SK-N-DZ (cell line): ENCODE measurements around the gene TECTA. TPM values are rescaled to one million over a fixed set of nuclear protein-coding genes. Genes with fewer than 3 reads are reported as not detected.

ENCODE experiments used
- DNase-seq: peaks from one replicate; pipeline ENCODE4 v3.0.0-alpha.2; 2015; ENCODE audit warnings: low spot score
- polyA plus RNA-seq, 2 experiments: library from polyadenylated mRNA; depleted of rRNA; stranded (reverse); fragments of >200 nt; gene quantifications; 2 replicates each; pipeline ENCODE4 v1.2.3, GENCODE V29; 2014

TECTA gene, protein sequence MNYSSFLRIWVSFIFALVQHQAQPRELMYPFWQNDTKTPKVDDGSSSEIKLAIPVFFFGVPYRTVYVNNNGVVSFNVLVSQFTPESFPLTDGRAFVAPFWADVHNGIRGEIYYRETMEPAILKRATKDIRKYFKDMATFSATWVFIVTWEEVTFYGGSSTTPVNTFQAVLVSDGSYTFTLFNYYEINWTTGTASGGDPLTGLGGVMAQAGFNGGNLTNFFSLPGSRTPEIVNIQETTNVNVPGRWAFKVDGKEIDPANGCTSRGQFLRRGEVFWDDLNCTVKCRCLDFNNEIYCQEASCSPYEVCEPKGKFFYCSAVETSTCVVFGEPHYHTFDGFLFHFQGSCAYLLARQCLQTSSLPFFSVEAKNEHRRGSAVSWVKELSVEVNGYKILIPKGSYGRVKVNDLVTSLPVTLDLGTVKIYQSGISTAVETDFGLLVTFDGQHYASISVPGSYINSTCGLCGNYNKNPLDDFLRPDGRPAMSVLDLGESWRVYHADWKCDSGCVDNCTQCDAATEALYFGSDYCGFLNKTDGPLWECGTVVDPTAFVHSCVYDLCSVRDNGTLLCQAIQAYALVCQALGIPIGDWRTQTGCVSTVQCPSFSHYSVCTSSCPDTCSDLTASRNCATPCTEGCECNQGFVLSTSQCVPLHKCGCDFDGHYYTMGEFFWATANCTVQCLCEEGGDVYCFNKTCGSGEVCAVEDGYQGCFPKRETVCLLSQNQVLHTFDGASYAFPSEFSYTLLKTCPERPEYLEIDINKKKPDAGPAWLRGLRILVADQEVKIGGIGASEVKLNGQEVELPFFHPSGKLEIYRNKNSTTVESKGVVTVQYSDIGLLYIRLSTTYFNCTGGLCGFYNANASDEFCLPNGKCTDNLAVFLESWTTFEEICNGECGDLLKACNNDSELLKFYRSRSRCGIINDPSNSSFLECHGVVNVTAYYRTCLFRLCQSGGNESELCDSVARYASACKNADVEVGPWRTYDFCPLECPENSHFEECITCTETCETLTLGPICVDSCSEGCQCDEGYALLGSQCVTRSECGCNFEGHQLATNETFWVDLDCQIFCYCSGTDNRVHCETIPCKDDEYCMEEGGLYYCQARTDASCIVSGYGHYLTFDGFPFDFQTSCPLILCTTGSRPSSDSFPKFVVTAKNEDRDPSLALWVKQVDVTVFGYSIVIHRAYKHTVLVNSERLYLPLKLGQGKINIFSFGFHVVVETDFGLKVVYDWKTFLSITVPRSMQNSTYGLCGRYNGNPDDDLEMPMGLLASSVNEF (N-terminal part only)
- polyA plus RNA-seq (2014; cell fraction: cytosol; rRNA removed): 0.60 and 0.82 TPM in 2 replicates
- 1.8 and 2.0 TPM in 2 replicates for polyA plus RNA-seq (2014; cell fraction: nucleus; rRNA removed)

DNA sequence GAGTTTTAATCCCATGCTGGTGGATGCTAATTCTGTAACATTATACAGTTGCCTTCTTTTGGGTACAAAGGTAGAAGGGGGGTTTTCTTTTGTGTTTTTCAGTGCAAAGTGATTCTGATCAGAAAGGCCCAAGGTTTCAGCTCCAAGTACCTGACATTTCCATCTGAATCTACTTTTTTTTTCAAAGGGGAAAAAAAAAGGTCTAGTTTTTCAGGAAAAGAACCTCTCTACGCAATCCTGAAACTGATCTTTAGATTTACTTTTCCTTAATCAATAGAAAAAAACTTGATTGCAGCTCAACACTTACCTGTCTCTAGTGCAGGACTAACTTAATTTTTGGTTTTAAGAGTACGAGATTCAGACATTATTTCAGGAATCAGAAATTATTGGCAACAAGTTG lies at the start of gene TECTA:
Gene TECTA (plus strand): TSS at position 301 of the 400 bp plus-strand sequence. CDS start 1,423 bp downstream, outside the sequence.
- no peak for DNase-seq

DNA sequence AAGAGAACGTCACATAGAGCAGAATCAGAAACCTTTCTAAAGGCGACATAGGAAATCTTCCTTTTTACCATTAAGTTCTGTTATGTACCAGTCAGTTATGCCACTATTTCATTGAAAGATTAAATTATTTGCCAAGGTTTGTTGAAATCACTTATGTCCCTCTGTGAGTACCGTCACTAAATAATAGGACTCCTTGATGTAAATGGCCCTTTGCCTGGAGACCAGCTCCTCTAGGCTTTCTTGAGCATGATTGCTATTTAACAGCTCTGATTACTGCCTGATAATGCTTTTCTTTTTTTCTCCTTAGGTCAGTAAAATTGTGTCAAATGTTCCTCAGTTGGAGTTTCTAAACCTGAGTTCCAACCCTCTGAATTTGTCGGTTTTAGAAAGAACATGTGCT lies 47.8 kb upstream of the TECTA start:
- DNase-seq: no peak

DNA sequence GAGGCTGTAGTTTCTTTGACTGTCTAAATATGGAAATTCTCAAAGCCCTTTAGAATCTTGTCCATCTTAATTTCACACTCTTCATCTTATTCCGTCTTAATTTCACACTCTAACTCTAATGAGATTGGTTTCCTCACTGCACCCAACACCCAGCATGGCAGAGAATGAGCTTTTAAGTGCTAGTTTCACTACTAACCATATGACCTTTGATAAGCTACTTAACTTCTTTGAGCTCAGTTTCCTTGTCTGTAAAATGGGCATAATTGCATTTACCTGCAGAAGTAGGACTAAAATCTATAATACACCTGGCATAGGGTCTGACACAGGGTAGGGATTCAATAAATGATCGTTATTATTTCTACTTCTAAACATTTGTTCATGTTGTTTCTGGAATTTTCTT lies 46.8 kb upstream of the TECTA start:
- DNase-seq: no peak

DNA sequence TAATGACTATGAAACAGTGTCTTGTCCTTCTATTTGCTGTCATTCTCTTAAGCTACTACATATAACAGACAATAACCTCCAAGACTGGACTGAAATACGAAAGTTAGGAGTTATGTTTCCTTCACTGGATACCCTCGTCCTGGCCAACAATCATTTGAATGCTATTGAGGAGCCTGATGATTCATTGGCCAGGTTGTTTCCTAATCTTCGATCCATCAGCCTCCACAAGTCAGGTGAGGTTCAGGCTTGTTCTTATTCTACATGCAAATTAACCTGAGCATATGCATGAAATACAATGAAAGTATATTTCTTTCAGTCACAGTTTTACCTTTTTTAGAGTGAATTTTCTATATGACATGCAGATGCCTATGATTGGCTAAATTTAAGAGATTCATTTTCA lies 46.0 kb upstream of the TECTA start:
- DNase-seq: no peak

DNA sequence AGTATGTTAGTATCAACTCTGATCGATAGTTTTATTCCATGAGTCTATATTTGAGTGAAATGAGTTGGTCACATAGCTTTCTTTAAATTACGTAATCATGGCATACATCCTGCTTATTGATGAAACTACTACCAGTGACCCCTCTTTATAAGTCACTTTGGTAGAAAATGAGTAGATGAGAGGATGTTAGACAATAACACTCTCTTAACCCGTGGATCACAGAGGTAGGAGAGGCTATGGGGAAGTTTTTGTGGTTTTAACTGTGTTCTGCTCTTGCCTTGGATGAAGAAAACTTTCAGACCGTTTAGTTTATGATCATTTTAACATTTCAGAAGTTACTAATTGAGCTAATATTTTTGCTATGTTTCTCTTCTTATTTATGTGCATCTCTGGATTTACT lies 43.1 kb upstream of the TECTA start:
- DNase-seq: no peak

DNA sequence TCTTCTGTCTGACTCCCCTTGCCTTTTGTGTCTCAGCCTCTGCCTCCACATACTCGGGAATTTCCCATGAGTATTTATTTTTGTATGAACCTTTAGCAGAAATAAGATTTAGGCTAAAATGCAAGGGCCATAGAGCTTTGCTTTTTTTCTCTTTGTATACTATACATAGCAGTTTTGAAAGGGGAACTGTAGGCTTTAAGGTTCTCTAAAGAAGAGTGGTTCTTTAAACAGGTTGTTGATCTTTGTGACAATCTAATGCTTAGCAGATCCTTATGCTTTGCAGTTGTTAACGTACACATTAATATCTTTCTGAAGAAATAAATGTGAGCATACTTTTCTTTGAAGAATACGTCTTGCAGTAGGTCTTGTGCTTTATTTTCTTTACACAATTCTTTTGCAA lies 42.1 kb upstream of the TECTA start:
- DNase-seq: no peak

DNA sequence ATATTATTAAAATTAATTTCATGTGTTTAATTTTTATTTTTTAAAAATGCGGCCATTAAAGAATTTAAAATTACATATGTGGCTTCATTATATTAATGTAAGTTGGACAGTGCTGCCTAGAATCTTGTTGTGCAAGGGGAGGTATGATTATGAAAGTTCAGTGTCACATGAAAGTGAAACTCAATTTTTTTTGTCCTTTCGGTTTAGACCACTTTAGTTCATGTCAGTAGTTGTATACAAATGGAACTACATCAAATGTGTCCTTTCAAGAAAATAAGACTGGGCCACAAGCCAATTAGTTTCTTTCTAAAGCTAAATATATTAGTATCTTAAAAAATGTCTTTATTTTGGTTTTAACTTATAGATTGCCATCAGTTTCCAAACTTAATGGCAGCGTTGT lies 41.4 kb upstream of the TECTA start:
- no peak for DNase-seq

DNA sequence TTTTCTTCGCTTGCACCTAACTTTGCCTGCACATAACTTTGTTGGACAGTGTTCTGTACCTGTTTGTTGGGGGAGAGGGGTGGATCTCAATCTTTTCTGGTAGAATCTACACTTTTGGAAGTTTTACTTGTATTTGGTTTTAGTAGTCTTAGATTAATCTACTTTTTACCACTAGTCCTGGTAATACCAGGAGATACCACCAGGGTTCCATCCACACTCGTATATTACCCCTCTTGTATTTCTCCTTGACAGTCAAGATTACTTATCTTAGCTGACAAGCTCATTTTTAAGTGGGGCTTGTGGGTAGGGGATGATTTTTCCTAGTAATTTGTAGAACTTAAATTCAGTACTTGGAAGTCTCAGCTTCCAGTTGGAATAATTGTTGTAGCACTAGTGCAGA lies 37.3 kb upstream of the TECTA start:
- DNase-seq: no peak

DNA sequence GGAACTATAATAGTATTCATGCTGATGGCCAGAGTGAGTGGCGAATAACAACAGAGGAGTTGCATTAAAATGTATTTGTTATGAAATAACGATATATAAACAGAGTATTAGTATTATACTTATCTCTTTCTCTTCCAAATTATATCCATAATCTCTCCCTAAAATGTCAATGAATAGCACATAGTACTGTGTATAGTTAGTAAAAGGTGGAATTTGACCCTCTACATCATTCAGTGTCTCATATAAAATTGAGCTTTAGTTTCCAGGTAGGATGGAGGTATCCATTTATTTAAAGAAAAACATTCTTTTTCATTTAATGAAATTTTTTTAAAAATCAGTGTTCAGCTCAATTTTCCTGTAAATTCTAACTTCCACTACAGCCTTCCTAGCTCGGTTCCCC lies 34.4 kb upstream of the TECTA start:
- DNase-seq: no peak

DNA sequence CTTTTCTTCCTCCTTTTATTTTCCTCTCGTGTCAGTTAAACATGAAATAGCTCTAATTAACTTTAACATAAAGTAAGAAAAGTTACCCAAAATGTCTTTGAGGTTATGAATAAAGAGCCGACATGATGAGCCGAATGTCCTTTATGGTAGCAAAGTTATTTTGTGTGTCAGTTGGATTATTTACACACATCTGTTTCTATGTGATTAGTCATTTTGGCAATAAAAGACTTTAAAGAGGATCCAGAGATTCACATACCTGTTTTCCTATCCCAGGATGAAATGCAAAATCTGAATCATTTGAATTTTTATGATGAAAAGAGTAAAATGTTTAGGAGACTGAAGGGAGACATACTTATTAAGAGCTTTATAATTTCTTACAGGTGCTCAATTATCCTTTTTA lies 34.0 kb upstream of the TECTA start:
- no peak for DNase-seq

DNA sequence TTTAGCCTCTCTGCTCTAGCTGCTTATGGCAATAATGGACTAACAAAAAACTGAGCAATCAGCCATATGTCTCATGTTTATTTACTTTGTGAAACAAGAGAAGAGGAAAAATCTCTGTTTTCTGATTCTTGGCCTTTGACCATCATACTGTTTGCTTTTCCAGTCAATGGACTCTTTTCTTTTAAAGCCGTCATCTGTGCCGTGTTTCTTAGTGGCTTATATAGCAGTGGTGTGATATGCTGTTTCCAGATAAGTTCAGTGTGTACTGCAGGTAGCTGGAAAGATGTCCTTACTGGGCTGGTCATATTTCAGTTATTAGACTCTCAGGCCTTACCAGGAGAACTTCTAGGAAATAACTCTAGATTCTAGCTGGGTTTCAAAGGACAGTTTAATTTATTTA lies 33.6 kb upstream of the TECTA start:
- DNase-seq: no peak

DNA sequence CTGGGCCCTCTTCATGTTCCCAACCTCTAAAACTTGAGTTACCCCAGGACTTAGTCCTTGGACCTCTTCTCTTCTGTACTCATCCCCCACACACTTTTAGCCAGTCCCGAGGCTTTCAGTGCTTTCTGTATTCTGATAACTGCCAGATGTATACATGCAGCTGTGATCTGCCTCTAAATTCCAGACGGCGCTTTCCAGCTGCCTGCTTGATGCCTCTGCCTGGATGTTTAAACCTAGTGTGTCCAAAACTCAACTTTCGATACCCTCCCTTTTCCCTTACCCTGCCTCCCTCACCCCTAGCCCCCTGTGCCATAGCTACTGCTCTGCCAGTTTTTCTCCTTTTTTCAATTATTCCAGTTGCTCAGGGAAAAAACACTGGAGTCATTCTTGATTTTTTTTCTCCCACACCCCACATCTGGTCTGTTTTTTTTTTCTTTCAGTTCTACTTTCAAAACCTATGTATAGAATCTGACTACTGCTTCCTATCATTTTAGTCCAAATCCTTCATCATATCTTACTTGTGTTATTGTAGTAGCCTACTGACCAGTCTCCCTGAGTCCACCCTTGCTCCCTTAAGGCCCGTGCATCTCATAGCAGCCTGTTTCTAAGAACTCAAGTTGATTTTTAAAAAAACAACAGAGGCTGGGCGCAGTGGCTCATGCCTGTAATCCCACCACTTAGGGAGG lies 32.9 kb upstream of the TECTA start:
- no peak for DNase-seq

DNA sequence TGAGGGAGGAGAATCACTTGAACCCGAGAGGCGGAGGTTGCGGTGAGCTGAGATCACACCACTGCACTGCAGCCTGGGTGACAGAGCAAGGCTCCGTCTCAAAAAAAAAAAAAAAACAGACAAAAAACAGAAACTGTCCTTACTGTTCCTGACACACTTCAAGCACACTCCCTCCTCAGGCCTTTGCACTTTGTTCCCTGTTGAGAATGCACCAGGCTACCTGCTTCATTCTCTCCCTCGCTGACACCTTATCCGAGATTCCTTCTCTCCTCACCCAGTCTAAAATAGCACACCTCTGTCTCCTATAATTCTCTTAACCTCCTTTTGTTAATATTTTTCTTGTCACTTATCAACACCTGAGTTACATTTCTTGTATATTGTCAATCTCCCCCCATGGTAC lies 32.3 kb upstream of the TECTA start:
- no peak for DNase-seq

DNA sequence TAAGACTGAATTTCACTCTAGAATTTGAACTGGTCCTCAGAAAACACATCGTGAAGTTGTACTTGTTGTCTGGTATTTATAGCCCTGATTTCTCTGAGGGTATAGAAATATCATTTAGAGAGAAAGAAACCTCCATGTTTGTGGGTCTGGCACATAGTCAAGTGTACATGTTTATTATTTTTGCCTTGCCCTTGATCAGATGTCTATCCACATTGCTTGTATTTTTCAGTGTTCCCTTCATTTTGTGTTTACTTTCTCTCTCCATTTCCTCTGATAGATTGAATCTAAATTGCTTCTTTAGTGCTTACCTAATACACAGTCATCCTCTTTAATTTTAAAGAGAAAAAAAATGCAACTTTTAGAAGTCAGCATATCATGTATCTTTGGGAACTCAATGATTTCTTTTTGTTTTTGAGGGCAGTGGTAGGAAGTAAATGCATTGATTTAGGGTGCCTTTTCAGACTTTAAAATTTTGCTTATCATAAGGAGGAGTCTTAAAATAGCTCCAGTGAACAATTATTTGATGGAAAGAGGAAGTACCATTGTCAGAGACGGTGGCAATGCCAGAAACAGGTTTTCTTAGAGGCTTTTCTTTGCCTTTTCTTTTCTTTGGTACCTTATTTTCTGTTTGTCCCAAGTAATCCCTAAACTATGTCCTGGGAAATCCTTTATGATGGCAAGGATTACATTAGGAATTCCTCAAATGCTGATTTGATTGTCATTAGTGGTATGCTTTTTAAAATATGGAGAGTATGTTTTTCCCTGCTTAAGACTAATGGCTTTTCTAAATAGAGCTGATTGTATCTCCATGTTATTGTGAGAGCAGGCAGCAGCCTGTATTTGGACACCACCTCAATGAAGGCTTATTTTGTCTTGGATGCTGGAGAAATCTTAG lies 29.8 kb upstream of the TECTA start:
- no peak for DNase-seq

DNA sequence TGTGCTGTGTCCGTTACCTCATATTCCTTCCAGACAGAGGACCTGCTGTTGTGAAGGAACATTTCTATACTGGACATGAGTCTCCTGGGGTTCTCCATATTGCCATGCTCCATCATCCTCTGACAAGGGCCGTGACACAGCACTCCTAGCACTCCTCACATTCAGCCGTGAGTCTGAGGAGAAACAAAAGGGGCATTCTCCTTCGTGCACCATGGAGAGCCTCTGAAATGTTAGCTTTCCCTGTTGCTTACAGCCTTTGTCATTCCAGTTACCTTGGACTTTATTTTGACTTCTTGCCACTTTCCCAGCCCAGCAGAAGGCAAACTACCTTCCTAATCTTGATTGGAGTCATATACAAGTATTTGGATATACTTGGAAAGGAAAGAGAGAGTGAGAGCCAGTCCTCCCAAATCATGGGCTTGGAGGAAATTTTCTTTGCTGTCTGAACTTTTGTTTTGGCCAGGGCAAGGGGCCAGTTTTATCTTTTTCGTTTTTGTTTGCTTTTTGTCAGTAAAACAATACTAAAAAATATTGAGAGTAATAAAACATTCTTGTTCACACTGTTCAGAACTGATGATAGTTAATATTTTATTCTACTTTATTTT lies 29.1 kb upstream of the TECTA start:
- no peak for DNase-seq

DNA sequence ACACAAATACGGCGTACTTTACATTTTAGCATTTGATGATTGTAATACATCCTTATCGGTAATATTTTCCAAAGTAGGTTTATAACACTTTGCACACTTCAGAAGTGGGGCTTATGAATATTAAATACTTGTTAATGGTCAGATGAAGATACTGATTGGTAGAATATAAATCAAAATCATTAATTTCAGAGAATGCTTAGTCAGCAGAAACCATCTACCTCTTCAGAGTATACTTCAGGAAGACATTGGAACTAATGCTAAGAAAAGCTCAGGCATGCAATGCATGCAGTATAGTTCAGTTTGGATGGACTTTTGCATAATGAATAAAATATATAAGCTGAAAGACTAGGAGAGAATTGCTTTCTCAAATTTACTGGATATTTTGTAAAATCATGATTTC lies 19.7 kb upstream of the TECTA start:
- DNase-seq: no peak

DNA sequence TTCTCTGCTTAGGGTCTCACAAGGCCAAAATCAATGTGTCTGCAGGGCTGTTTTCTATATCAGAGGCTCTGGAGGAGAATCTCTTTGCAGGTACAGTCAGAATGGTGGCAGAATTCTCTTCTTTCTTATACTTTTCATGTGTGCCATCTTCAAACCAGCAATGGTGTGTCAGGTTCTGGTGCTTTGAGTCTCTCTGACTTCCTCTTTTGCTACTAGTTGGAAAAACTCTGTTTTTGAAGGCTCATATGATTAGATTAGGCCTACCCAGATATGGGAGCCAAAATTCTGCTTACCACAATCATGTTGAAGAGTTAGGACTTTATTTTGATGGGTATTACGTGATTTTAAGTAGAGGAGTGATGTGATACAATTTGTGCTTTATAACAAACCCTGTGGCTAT lies 18.8 kb upstream of the TECTA start:
- no peak for DNase-seq

DNA sequence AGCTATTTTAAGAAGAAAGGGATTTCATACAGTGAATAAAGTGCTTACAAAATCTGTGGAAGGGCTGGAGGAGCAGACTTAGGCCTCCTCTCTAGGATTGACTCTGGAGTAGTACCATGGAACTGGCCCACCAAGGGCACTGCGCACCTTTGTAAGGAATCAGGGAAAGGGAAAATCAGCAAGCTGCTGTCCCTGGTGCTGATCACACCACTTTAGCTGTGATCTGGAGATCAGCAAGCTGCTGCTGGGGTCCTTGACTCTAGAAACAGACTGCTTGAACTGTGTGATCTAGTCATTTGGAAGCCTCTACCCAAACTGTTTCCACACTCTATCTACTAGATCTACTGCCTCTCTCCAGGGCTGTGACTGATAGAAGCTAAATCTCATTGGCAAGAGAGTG lies 18.4 kb upstream of the TECTA start:
- no peak for DNase-seq

DNA sequence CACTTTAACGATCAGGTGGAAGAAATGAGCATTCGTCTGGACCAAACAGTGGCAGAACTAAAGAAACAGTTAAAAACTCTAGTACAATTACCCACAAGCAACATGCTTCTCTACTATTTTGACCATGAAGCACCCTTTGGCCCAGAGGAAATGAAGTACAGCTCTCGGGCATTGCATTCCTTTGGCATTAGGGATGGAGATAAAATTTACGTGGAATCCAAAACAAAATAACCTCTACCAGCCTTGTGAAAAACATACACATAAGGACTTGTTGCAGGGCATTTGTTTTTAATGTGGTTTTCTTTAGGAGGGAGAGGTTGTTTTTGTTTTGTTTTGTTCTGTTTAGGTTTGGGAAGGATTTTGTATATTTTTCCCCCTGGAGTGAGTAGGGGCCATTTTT lies 14.2 kb upstream of the TECTA start:
- no peak for DNase-seq

DNA sequence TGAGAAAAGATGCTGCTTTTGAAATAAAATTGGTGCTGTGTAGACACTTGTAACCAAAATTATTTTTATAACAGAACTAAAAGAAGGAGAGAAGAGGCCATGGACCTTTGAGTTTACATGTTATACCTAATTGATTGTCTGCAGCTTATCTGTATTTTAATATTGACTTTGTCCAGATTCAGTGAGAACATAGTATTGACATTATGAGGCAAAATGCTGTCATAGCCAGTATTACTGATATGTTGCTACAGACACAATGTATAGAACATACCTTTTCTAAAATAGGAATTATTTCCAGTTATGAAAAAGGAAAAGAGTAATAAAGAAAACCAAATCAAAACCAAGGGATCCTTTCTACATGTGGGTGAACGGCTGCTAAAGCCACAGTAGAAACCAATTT lies 11.5 kb upstream of the TECTA start:
- DNase-seq: no peak
